Motor neuron (in vitro differentiated cells): ENCODE results near the gene HBE1. TPM values are rescaled to one million over a fixed set of nuclear protein-coding genes. Genes with fewer than 3 reads are reported as not detected.

Experiments
- ATAC-seq, 8 experiments: fragments of 200-7000 bp; cut with Tn5 transposase; replicated peaks in 6 of 8; 2 replicates each; pipeline ENCODE4 v1.8.0; 2021; ENCODE audit warnings: mild to moderate bottlenecking in 8 of 8, moderate library complexity in 8 of 8
- H3K27ac ChIP-seq, 2 donors: fragments of 250-450 bp; sonication (Bioruptor Pico); 2 replicates each; pipeline ENCODE4 v1.9.0; 2021; ENCODE audit warnings: antibody characterized with exemption in 2 of 2, mild to moderate bottlenecking in 2 of 2, moderate library complexity in 1 of 2
- H3K4me1 ChIP-seq, 2 donors: fragments of 250-450 bp; sonication (Bioruptor Pico); replicated peaks in 1 of 2; 2 replicates each; pipeline ENCODE4 v1.6.1; 2021; ENCODE audit warnings: antibody characterized with exemption in 2 of 2, mild to moderate bottlenecking in 2 of 2, moderate library complexity in 1 of 2
- H3K4me3 ChIP-seq, 5 donors: fragments of 250-450 bp; sonication (Bioruptor Pico); 2 replicates each; pipeline ENCODE4 v1.9.0; 2021; ENCODE audit warnings: antibody characterized with exemption in 5 of 5, mild to moderate bottlenecking in 5 of 5, moderate library complexity in 4 of 5
- WGBS, 10 experiments: fragments of 450-650 bp; shearing (Covaris generic); methylation state at CpG; one replicate each; pipeline ENCODE4 v1.0.0; 2022; 5-methylcytosine and 5-hydroxymethylcytosine counted together
- in situ Hi-C, 9 experiments: fragments of 400-800 bp; cut with MboI; loops; one replicate each; pipeline ENCODE4 v1.15.0; 2021; ENCODE audit warnings: low sequenced_read_pairs in 9 of 9, low pct_unique_long_range_greater_than_20kb in 2 of 9; ENCODE audit not compliant: unreplicated experiment in 9 of 9
- total RNA-seq, 8 experiments: library from RNA; unstranded; fragments of 300-600 nt; gene quantifications; 2 replicates each; pipeline versions ENCODE4 v1.2.3 to v1.2.4, GENCODE V29; 2022

Gene HBE1
- total RNA-seq, 8 experiments from 2014 or later = 0.50 TPM; not detected in 7

DNA sequence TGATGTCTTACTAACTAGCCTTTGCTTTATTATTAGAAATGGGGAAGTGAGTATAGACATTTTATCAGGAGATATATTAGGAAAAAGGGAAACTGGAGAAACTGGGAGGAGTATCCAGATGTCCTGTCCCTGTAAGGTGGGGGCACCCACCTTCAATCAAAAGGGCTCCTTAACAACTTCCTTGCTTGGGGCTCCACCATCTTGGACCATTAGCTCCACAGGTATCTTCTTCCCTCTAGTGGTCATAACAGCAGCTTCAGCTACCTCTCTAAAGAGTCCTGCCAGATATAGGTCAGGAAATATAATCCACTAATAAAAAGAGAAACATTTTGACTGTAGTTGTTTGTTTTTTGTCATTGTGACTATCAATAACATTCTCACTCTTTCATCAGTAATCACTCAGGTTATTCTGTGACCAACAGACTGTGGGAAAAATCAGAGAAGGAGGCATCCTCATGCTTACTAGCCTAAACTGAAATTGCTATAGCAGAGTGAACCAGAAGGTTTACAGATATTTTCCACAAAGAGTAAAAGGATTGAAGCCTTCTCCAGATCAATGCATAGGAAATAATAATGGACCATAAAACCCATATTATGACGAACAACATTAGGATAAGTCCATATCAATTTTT lies 21.6 kb upstream of the HBE1 start:
- H3K4me3 ChIP-seq = no peak overlapping the region
- ATAC-seq = peak in 3 of 8 experiments; percentile 57 to 85 (median 60)
- in situ Hi-C loops = no loop called here
- H3K27ac ChIP-seq = no peak overlapping the region
- H3K4me1 ChIP-seq = no peaks in the 10 kb centered on the region
- 10 to 92% (median 75%) methylated on average over 1 of the region's 1 CpG; no CpG with 5 or more reads in 1 of the 10 experiments for WGBS, 10 experiments

GRCh38 chr11:5290106-5290505 lies 20.4 kb upstream of the HBE1 start:
- Histone ChIP-seq H3K4me1 (no peaks in the 10 kb centered on the region), H3K4me3 (no peak overlapping the region), H3K27ac (no peak overlapping the region)
- no peak for ATAC-seq
- in situ Hi-C loops = no loop called here
- WGBS, 10 experiments = 70 to 100% (median 100%) methylated on average over 1 of the region's 1 CpG; no CpG with 5 or more reads in 3 of the 10 experiments

DNA sequence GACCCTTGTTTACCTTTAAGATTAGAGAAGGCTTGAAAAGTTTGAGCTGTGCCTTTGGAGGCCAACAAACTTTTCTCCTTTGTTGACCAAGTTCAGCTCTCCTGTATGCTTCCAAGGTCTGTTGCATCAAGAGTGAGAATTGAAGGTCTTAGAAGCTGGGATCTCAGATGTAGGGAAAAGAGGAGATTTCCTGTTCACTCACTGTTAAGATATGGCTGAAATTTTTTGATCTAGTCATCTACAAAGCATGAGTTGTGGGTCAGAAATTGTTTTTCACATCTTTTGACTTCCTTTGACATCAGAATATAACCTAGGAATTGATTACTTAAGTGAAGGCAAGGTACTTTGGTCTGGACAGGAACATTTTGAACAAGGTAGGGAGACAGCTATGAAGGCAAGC lies 20.0 kb upstream of the HBE1 start:
- in situ Hi-C loops = no loop called here
- no peaks in the 10 kb centered on the region for H3K4me1 ChIP-seq

DNA sequence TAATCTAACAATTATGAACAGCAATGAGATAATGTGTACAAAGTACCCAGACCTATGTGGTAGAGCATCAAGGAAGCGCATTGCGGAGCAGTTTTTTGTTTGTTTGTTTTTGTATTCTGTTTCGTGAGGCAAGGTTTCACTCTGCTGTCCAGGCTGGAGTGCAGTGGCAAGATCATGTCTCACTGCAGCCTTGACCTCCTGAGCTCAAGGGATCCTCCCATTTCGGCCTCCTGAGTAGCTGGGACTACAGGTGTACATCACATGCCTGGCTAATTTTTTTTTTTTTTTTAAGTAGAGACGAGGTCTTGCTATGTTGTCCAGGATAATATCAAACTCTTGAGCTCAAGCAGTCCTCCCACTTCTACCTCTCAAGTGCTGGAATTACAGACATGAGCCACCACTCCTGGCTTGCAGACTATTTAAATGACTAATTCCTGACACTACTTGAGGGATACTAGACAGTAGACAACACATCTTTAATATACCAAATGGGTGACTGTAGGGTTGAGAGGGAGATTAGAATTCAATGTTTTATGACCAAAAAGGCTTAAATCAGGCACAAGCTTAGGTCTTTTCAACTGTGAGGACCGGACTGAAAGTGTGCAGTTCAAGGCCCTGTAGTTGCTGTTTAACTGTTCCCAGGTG lies 19.3 kb upstream of the HBE1 start:
- in situ Hi-C loops = no loop called here
- 78 to 100% (median 85%) methylated on average over 1 to 6 of the region's 6 CpGs; no CpG with 5 or more reads in 2 of the 10 experiments for WGBS, 10 experiments
- H3K4me1 ChIP-seq = no peaks in the 10 kb centered on the region
- H3K27ac ChIP-seq = no peak overlapping the region
- no peak for ATAC-seq
- H3K4me3 ChIP-seq = no peak overlapping the region

More for the DNA sequence above, 20.0 kb upstream of the HBE1 start:
- H3K4me3 ChIP-seq = no peak overlapping the region
- no peak for ATAC-seq
- no peak overlapping the region for H3K27ac ChIP-seq

- in situ Hi-C loops = no loop called here
- 35 to 94% (median 79%) methylated on average over 2 to 7 of the region's 7 CpGs for WGBS, 10 experiments
- peak in 4 of 8 experiments; percentile 45 to 99 (median 80) for ATAC-seq
Measured at GRCh38 chr11:5288108-5288905, 18.6 kb upstream of the HBE1 start.

DNA sequence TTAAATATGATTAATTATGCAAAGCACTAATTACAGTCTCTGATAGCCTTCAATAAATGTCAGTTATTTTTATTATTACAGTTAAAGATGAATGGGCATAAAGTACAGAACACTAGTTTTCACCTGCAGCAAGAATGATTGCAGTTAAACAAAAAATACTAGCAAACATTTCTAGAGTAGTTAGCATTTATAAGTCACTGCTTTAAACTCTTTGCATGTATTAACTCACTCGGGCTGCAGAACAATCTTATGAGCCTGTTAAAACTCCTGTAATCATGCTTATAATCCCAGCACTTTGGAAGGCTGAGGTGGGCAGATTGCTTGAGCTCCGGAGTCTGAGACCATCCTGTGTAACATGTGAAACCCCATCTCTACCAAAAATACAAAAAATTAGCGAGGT lies 17.2 kb upstream of the HBE1 start:
- in situ Hi-C loops = no loop called here
- Histone ChIP-seq H3K4me1 (no peaks in the 10 kb centered on the region), H3K27ac (no peak overlapping the region), H3K4me3 (no peak overlapping the region)
- WGBS, 10 experiments = 0 to 100% (median 70%) methylated on average over 1 to 3 of the region's 3 CpGs; no CpG with 5 or more reads in 3 of the 10 experiments
- no peak for ATAC-seq

More at GRCh38 chr11:5288108-5288905, 18.6 kb upstream of the HBE1 start:
- Histone ChIP-seq H3K27ac (no peak overlapping the region), H3K4me1 (no peaks in the 10 kb centered on the region), H3K4me3 (no peak overlapping the region)

DNA sequence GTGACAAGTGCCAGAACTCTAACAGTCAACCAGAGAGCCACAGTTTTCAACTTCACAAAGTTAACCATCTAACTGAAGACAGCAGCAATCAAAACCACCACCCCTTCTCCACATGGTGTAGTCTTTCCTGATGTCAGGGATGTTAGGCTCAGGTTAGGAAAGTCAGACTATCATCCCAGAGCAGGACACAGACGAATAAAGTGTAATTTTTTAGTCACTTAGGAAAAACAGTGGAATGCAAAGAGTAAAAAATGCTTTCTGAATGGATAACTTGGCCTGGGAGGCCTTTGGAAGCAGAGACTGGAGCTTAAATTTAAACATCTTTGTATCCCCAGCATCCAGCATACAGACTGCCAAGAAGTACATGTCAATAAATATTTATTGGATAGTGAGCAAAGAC lies 16.6 kb upstream of the HBE1 start:
- in situ Hi-C loops = no loop called here
- ATAC-seq = no peak
- Histone ChIP-seq H3K4me3 (no peak overlapping the region), H3K27ac (no peak overlapping the region), H3K4me1 (no peaks in the 10 kb centered on the region)
- 0 to 55% (median 14%) methylated on average over 1 of the region's 1 CpG; no CpG with 5 or more reads in 3 of the 10 experiments for WGBS, 10 experiments

GRCh38 chr11:5285703-5286340 lies 16.1 kb upstream of the HBE1 start:
- Histone ChIP-seq H3K4me3 (no peak overlapping the region), H3K27ac (no peak overlapping the region), H3K4me1 (peaks cover 0 to 4% of the 10 kb centered on the region in 2 donors)
- in situ Hi-C loops = no loop called here
- no peak for ATAC-seq
- WGBS, 10 experiments = 48 to 100% (median 80%) methylated on average over 1 to 3 of the region's 4 CpGs; no CpG with 5 or more reads in 1 of the 10 experiments

DNA sequence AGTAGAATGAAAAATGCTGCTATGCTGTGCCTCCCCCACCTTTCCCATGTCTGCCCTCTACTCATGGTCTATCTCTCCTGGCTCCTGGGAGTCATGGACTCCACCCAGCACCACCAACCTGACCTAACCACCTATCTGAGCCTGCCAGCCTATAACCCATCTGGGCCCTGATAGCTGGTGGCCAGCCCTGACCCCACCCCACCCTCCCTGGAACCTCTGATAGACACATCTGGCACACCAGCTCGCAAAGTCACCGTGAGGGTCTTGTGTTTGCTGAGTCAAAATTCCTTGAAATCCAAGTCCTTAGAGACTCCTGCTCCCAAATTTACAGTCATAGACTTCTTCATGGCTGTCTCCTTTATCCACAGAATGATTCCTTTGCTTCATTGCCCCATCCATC lies 14.9 kb upstream of the HBE1 start:
- WGBS, 10 experiments = 88% methylated on average over 2 of the region's 2 CpGs; no CpG with 5 or more reads in 9 of the 10 experiments
- Histone ChIP-seq H3K4me3 (no peak overlapping the region), H3K4me1 (peaks cover 0 to 5% of the 10 kb centered on the region in 2 donors), H3K27ac (no peak overlapping the region)
- ATAC-seq = no peak
- in situ Hi-C loops = no loop called here

DNA sequence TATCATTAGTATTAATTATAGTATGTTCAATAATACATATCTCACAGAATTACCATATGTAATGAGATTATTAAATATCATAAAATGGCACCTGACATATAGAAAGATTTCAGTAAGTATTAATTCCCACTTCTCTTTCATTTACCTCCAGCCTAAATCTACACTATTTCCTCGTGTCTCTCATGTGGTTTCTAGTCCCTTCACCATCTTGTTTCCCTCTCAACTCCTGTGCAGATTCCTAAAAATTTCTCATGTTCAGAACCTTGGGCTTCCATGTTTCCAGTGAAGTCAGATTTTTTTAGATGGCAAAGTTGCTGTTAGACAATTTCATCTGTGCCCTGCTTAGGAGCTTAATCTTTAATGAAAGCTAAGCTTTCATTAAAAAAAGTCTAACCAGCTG lies 14.1 kb upstream of the HBE1 start:
- Histone ChIP-seq H3K4me1 (peaks cover 0 to 5% of the 10 kb centered on the region in 2 donors), H3K4me3 (no peak overlapping the region), H3K27ac (no peak overlapping the region)
- ATAC-seq = no peak
- in situ Hi-C loops = no loop called here
- WGBS, 10 experiments = 20 to 83% (median 46%) methylated on average over 1 of the region's 1 CpG; no CpG with 5 or more reads in 2 of the 10 experiments

GRCh38 chr11:5283086-5283485 lies 13.3 kb upstream of the HBE1 start:
- 60 to 100% (median 87%) methylated on average over 1 to 3 of the region's 3 CpGs; no CpG with 5 or more reads in 1 of the 10 experiments for WGBS, 10 experiments
- in situ Hi-C loops = no loop called here
- Histone ChIP-seq H3K4me3 (no peak overlapping the region), H3K27ac (no peak overlapping the region), H3K4me1 (peaks cover 0 to 5% of the 10 kb centered on the region in 2 donors)
- ATAC-seq = no peak

- Histone ChIP-seq H3K27ac (no peak overlapping the region), H3K4me3 (no peak overlapping the region), H3K4me1 (peaks cover 0 to 5% of the 10 kb centered on the region in 2 donors)
- no peak for ATAC-seq
- in situ Hi-C loops = no loop called here
- WGBS, 10 experiments = 80 to 100% (median 100%) methylated on average over 1 to 2 of the region's 2 CpGs; no CpG with 5 or more reads in 4 of the 10 experiments
Measured at GRCh38 chr11:5282628-5283027, 12.9 kb upstream of the HBE1 start.

- no peak overlapping the region for H3K4me3 ChIP-seq
- no peak overlapping the region for H3K27ac ChIP-seq
- H3K4me1 ChIP-seq = peaks cover 0 to 5% of the 10 kb centered on the region in 2 donors
- no peak for ATAC-seq
- in situ Hi-C loops = no loop called here
Measured at GRCh38 chr11:5281596-5281995, 11.9 kb upstream of the HBE1 start.
